Measurements from ENCODE around the gene NELFB. TPM values are rescaled to one million over a fixed set of nuclear protein-coding genes. Genes with fewer than 3 reads are reported as not detected.

NELFB gene
- total and polyA plus RNA-seq, 2 of the 4 experiments (the other 2 are of a cell fraction): 36.9 to 66.0 TPM

- ATAC-seq (ENCODE audit: low read depth): no peak
- peak overlapping the region; percentile 32 for H2AFZ ChIP-seq (replicated peaks; ENCODE audit: low read length, poor library complexity)
- TF ChIP-seq MAFK (IDR thresholded peaks at IDR 0.05; ENCODE audit: low read depth, low read length) (no peak), ELK1 (IDR thresholded peaks at IDR 0.05; ENCODE audit: borderline replicate concordance, low read depth, low read length) (no peak), CEBPB (IDR thresholded peaks at IDR 0.05; ENCODE audit: low read depth, low read length) (no peak), SMC3 (IDR thresholded peaks at IDR 0.05; ENCODE audit: low read depth, low read length) (no peak), RAD21 (IDR thresholded peaks at IDR 0.05; ENCODE audit: low read length) (no peak), BHLHE40 (IDR thresholded peaks at IDR 0.05; ENCODE audit: low read depth, low read length) (no peak), MXI1 (IDR thresholded peaks at IDR 0.05; ENCODE audit: borderline replicate concordance, low read depth, low read length) (no peak), MAZ (IDR thresholded peaks at IDR 0.05; ENCODE audit: borderline replicate concordance, low read depth, low read length) (no peak), FOS (IDR thresholded peaks at IDR 0.05; ENCODE audit: low read depth, low read length) (no peak), USF2 (IDR thresholded peaks at IDR 0.05; ENCODE audit: low read depth, low read length) (no peak; the same call in 1 of the 2 replicates), CHD1 (IDR thresholded peaks at IDR 0.05; ENCODE audit: low read depth, low read length) (no peak), RFX5 (IDR thresholded peaks at IDR 0.05; ENCODE audit: low read depth, low read length) (no peak), CTCF (conservative IDR thresholded peaks at IDR 0.05; ENCODE audit: low read depth, low read length) (no peak)
These were observed 11.3 kb upstream of the NELFB start for GRCh38 chr9:137243626-137244485.

More at GRCh38 chr9:137243626-137244485, 11.3 kb upstream of the NELFB start:
- Histone ChIP-seq H2BK20ac (ENCODE audit: low read depth, low read length) (no peak overlapping the region), H3K4me3 (ENCODE audit: insufficient read depth, low read depth, low read length) (no peak overlapping the region), H3K27me3 (ENCODE audit: control insufficient read depth, insufficient read depth, low read length) (no peaks in the 10 kb centered on the region), H3K9me1 (ENCODE audit: insufficient read depth, low read length) (peaks cover 4% of the 10 kb centered on the region), H3K4ac (ENCODE audit: low read depth, low read length) (no peak overlapping the region; the same call in 1 of the 2 replicates), H3K36me3 (ENCODE audit: control insufficient read depth, insufficient read depth, low read length) (peaks cover 19% of the 10 kb centered on the region), H2AK5ac (ENCODE audit: low read depth, low read length) (0 out of 2 replicates have a peak overlapping the region, but pooled peaks have one; percentile 3), H3K9ac (ENCODE audit: low read depth, low read length) (no peak overlapping the region), H4K8ac (ENCODE audit: low read depth in 2 of 2, low read length in 2 of 2) (no peak overlapping the region; a peak in 1 of 4 replicates), H2AK9ac (replicated peaks; ENCODE audit: low read depth, low read length, poor library complexity) (peak overlapping the region; percentile 81), H2BK15ac (ENCODE audit: low read depth, low read length) (no peak overlapping the region), H3K56ac (ENCODE audit: extremely low read depth, insufficient read depth, low read length) (no peak overlapping the region), H3K4me1 (ENCODE audit: control insufficient read depth, insufficient read depth, low read length) (peaks cover 8% of the 10 kb centered on the region; the same call in 1 of the 2 replicates), H3K14ac (replicated peaks; ENCODE audit: low read depth, low read length) (no peak overlapping the region), H4K5ac (ENCODE audit: low read depth, low read length) (no peak overlapping the region), H2BK5ac (ENCODE audit: low read depth, low read length, poor library complexity, severe bottlenecking) (no peak overlapping the region), H4K91ac (ENCODE audit: insufficient read depth, low read depth, low read length) (no peak overlapping the region), H3K79me1 (ENCODE audit: low read depth in 1 of 2, low read length in 2 of 2) (peaks cover 3 to 31% of the 10 kb centered on the region in 2 experiments; a peak in 3 of 4 replicates), H3K18ac (ENCODE audit: low read depth, low read length) (no peak overlapping the region), H4K20me1 (ENCODE audit: insufficient read depth, low read length) (peaks cover 33% of the 10 kb centered on the region), H3K9me3 (ENCODE audit: control insufficient read depth, insufficient read depth, low read length) (no peaks in the 10 kb centered on the region), H3K4me2 (ENCODE audit: low read depth, low read length) (no peak overlapping the region), H3K27ac (ENCODE audit: insufficient read depth, low read length) (no peak overlapping the region), H3K23ac (ENCODE audit: low read depth, low read length) (peak overlapping the region; percentile 64; the same call in 1 of the 2 replicates), H2BK120ac (ENCODE audit: low read depth, low read length) (no peak overlapping the region)
- WGBS, 2 experiments (ENCODE audit: extremely low coverage in 2 of 2, insufficient read length in 1 of 2): 52% methylated on average over 6 of the region's 15 CpGs; no CpG with 5 or more reads in 1 of the 2 experiments
- POLR2A ChIA-PET (ENCODE audit: unreplicated experiment): interaction anchor here (1.9 kb wide), 1 partner anchor 11 kb away, joined by 9 read pairs; the partner anchor contains the start of gene NELFB
- no peak for DNase-seq
- intact Hi-C loops (cut with micrococcal nuclease) (no loop called here), in situ Hi-C loops (cut with MboI; ENCODE audit: low sequenced_read_pairs) (no loop called here), dilution Hi-C loops (cut with HindIII; ENCODE audit: low sequenced_read_pairs, unreplicated experiment) (no loop called here)
- no TSS peak for BruUV-seq (replicated peaks)
- CTCF ChIA-PET: no interaction called here

Data from IMR-90 (cell line).